T-helper 17 cell (primary cell): ENCODE data around the gene BCL2L14. TPM values are rescaled to one million over a fixed set of nuclear protein-coding genes. Genes with fewer than 3 reads are reported as not detected.
"Not testable (repeated sequence)": the region's sequence is repeated elsewhere in the genome, so short reads cannot be mapped to it uniquely, and the experiment has no call there.

Source experiments
- ATAC-seq: fragments of 150-1000 bp; cut with Tn5 transposase; 2 replicates; pipeline ENCODE4 v1.10.0; 2021; ENCODE audit warnings: mild to moderate bottlenecking, moderate library complexity
- DNase-seq, 3 donors: peaks; one replicate each; pipeline versions ENCODE4 v3.0.0 to v3.0.0-alpha.2; 2020 to 2021
- H3K9me3 ChIP-seq: one replicate; pipeline ENCODE4 v1.7.0; 2013; ENCODE audit warnings: low read length, mild to moderate bottlenecking; ENCODE audit not compliant: control insufficient read depth, poor library complexity, severe bottlenecking
- H3K27ac Mint-ChIP-seq: one replicate; pipeline ENCODE4 v1.8.0; 2022; ENCODE audit warnings: mild to moderate bottlenecking, moderate library complexity, mixed read lengths
- H3K27me3 Mint-ChIP-seq: one replicate; pipeline ENCODE4 v1.8.0; 2022; ENCODE audit warnings: mixed read lengths
- H3K36me3 Mint-ChIP-seq: one replicate; pipeline ENCODE4 v1.8.0; 2022; ENCODE audit warnings: low read depth, mixed read lengths
- H3K4me1 Mint-ChIP-seq: one replicate; pipeline ENCODE4 v1.8.0; 2022; ENCODE audit warnings: mild to moderate bottlenecking, mixed read lengths
- H3K4me3 Mint-ChIP-seq: one replicate; pipeline ENCODE4 v1.8.0; 2022; ENCODE audit warnings: mild to moderate bottlenecking, moderate library complexity, mixed read lengths
- total RNA-seq, 4 donors: library from RNA in 2 of 4; stranded (reverse) in 2 of 4; gene quantifications; one replicate each; pipeline ENCODE4 v1.2.3 and lab custom pipeline; 2022 to 2026

The BCL2L14 gene
- total RNA-seq, 2 donors from 2014 or later, result 0.67 TPM; not detected in 1

- H3K36me3 Mint-ChIP-seq, result peaks cover 5% of the 10 kb centered on the region
- no peak for DNase-seq
- no peak for ATAC-seq
- no peaks in the 10 kb centered on the region for H3K9me3 ChIP-seq
- H3K4me3 Mint-ChIP-seq, result no peak overlapping the region
- H3K4me1 Mint-ChIP-seq, result peaks cover 2% of the 10 kb centered on the region
- no peak overlapping the region for H3K27ac Mint-ChIP-seq
- H3K27me3 Mint-ChIP-seq, result peaks cover 9% of the 10 kb centered on the region
Measured at GRCh38 chr12:12098691-12099015, 27.9 kb downstream of the BCL2L14 start.

DNA sequence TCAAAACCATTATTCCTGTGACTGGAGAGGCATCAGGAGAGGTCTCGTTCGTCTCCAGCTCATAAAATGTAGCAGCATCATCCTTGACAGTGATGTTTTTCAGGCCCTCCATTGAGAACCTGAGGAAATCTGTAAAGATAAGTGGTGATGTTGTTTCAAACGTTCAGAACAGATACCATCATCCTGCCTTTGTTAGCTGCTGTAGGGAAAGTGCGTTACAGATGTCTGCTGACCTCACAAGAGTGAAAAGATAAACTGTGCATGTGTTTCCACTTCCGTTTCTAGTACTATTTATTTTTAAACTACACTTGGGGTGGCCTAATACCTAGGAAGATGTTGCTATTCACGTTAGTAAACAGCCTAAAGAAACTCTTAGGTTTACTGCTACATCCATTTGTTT is 28.4 kb downstream of the BCL2L14 start:
- Mint-ChIP-seq H3K27me3 (peaks cover 9% of the 10 kb centered on the region), H3K4me3 (no peak overlapping the region), H3K36me3 (peaks cover 5% of the 10 kb centered on the region), H3K4me1 (peaks cover 2% of the 10 kb centered on the region), H3K27ac (no peak overlapping the region)
- no peak for DNase-seq
- H3K9me3 ChIP-seq, result no peaks in the 10 kb centered on the region
- ATAC-seq, result no peak

DNA sequence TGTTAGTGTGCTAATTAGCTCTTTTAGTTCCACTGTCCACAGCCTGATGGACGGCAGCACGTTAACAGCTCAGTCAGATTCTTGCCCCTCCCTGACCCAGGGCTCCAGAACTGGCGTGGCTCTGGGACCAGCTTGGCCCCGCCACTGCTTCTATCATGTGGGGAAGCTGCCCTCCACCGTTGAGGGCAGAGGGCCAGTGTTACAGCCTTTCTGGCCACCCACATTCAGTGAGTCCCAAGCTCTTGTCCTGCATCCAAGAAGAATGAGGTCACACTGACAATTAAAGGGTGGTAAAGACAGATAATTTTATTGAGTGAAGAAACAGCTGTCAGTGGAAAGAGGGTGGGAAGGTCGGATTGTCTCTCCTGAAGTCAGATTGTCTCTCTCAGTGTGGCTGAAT is 36.9 kb downstream of the BCL2L14 start:
- H3K27me3 Mint-ChIP-seq, result no peaks in the 10 kb centered on the region
- H3K4me3 Mint-ChIP-seq, result no peak overlapping the region
- no peaks in the 10 kb centered on the region for H3K9me3 ChIP-seq
- ATAC-seq (no peak), DNase-seq (no peak)
- no peaks in the 10 kb centered on the region for H3K4me1 Mint-ChIP-seq
- no peak overlapping the region for H3K27ac Mint-ChIP-seq
- H3K36me3 Mint-ChIP-seq, result peaks cover 4% of the 10 kb centered on the region

DNA sequence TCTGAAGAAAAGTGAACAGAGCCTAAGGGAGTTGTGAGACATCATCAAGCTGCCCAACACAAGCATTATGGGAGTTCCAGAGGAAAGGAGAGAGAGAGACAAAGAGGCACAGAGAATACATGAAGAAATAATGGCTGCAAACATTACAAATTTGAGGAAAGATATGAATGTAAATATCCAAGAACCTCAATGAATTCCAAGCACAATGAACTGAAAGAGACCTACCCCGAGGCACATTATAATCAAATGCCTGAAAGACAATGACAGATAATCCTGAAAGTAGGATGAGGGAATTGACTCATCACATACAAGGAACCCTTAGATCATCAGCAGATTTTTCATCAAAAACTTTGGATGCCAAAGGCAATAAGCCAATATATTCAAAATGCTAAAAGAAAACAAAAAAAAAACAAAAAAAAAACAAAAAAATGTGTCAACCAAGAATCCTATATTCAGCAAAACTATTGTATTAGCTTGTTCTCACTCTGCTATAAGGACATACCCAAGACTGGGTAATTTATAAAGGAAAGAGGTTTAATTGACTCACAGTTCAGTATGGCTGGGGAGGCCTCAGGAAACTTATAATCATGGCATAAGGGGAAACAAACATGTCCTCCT is 37.8 kb downstream of the BCL2L14 start:
- DNase-seq (no peak), ATAC-seq (no peak)
- Mint-ChIP-seq H3K27ac (no peak overlapping the region), H3K36me3 (peaks cover 2% of the 10 kb centered on the region), H3K4me1 (no peaks in the 10 kb centered on the region), H3K27me3 (no peaks in the 10 kb centered on the region), H3K4me3 (no peak overlapping the region)
- no peaks in the 10 kb centered on the region for H3K9me3 ChIP-seq

DNA sequence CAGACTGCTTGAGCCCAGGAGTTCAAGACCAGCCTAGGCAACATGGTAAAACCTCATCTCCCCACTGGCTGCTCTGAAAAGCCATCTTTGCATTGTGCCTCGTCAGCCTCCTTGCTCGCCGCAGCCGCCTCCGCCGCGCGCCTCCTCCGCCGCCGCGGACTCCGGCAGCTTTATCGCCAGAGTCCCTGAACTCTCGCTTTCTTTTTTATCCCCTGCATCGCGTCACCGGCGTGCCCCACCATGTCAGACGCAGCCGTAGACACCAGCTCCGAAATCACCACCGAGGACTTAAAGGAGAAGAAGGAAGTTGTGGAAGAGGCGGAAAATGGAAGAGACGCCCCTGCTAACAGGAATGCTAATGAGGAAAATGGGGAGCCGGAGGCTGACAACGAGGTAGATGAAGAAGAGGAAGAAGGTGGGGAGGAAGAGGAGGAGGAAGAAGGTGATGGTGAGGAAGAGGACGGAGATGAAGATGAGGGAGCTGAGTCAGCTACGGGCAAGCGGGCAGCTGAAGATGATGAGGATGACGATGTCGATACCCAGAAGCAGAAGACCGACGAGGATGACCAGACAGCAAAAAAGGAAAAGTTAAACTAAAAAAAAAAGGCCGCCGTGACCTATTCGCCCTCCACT is 40.3 kb downstream of the BCL2L14 start:
- not testable (repeated sequence) for H3K36me3 Mint-ChIP-seq, H3K4me3 Mint-ChIP-seq, DNase-seq, ATAC-seq, H3K27me3 Mint-ChIP-seq, H3K4me1 Mint-ChIP-seq, H3K9me3 ChIP-seq, H3K27ac Mint-ChIP-seq

GRCh38 chr12:12115514-12115913 is 44.8 kb downstream of the BCL2L14 start:
- peaks cover 2% of the 10 kb centered on the region for H3K36me3 Mint-ChIP-seq
- no peaks in the 10 kb centered on the region for H3K4me1 Mint-ChIP-seq
- H3K27me3 Mint-ChIP-seq, result no peaks in the 10 kb centered on the region
- no peak for ATAC-seq
- H3K27ac Mint-ChIP-seq, result no peak overlapping the region
- no peak overlapping the region for H3K4me3 Mint-ChIP-seq
- DNase-seq, result no peak
- H3K9me3 ChIP-seq, result no peaks in the 10 kb centered on the region

DNA sequence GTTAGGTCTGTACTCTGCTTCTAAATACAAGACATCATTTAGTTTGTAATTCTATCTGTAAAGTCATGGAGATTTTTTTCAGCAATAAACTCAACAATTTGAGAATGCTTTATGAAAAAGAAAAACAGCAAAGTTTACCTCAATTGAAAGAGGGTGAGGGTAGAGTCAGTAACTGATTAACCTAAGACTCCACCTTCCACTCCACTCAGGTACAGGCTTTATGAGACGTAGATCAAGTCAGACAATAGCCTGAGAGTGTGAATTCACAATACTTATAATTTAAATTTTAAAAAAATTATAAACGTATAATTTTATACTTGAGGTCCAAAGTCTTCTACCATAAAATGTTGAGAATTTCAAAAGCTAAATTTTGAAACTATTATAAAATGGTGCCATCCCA is 45.9 kb downstream of the BCL2L14 start:
- Mint-ChIP-seq H3K4me1 (no peaks in the 10 kb centered on the region), H3K36me3 (peaks cover 2% of the 10 kb centered on the region), H3K27me3 (no peaks in the 10 kb centered on the region), H3K27ac (no peak overlapping the region), H3K4me3 (no peak overlapping the region)
- H3K9me3 ChIP-seq, result no peaks in the 10 kb centered on the region
- ATAC-seq (no peak), DNase-seq (no peak)

GRCh38 chr12:12121061-12121460 is 50.3 kb downstream of the BCL2L14 start:
- no peaks in the 10 kb centered on the region for H3K36me3 Mint-ChIP-seq
- DNase-seq (no peak), ATAC-seq (no peak)
- H3K27ac Mint-ChIP-seq, result no peak overlapping the region
- H3K9me3 ChIP-seq, result no peaks in the 10 kb centered on the region
- H3K27me3 Mint-ChIP-seq, result no peaks in the 10 kb centered on the region
- H3K4me1 Mint-ChIP-seq, result no peaks in the 10 kb centered on the region
- no peak overlapping the region for H3K4me3 Mint-ChIP-seq

DNA sequence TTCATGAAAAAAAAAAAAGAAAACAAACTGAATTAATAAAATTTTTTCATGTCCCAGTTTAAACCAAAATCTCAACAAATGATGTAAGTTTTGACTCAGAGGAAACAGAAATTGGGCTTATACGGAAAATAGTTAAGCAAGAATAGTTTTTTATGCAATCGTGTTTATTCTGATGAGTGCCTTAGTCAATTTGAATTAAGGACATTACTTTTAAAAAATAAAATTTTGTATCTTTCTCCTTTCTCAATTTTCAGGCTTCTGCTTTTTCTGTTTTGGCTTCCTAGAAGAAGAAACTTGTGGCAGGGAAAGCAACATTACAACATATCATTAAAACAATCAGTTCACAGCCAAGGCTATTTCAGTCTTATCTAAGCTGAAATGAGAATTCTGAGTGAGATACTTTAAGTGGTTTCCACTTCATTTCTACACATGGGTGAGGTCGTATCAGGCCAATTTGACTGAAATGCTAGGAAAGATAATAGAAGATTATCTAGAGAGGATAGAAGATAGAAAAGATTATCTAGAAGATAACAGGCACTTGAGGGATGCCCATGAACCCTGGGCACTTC is 52.4 kb downstream of the BCL2L14 start:
- no peaks in the 10 kb centered on the region for H3K4me1 Mint-ChIP-seq
- ATAC-seq, result no peak
- no peak overlapping the region for H3K27ac Mint-ChIP-seq
- no peak for DNase-seq
- no peaks in the 10 kb centered on the region for H3K9me3 ChIP-seq
- no peaks in the 10 kb centered on the region for H3K27me3 Mint-ChIP-seq
- H3K36me3 Mint-ChIP-seq, result peaks cover under 1% of the 10 kb centered on the region
- no peak overlapping the region for H3K4me3 Mint-ChIP-seq

GRCh38 chr12:12126551-12126950 is 55.8 kb downstream of the BCL2L14 start:
- H3K4me1 Mint-ChIP-seq, result no peaks in the 10 kb centered on the region
- DNase-seq (no peak), ATAC-seq (no peak)
- peaks cover 4% of the 10 kb centered on the region for H3K36me3 Mint-ChIP-seq
- H3K27me3 Mint-ChIP-seq, result no peaks in the 10 kb centered on the region
- H3K27ac Mint-ChIP-seq, result no peak overlapping the region
- H3K9me3 ChIP-seq, result no peaks in the 10 kb centered on the region
- no peak overlapping the region for H3K4me3 Mint-ChIP-seq

DNA sequence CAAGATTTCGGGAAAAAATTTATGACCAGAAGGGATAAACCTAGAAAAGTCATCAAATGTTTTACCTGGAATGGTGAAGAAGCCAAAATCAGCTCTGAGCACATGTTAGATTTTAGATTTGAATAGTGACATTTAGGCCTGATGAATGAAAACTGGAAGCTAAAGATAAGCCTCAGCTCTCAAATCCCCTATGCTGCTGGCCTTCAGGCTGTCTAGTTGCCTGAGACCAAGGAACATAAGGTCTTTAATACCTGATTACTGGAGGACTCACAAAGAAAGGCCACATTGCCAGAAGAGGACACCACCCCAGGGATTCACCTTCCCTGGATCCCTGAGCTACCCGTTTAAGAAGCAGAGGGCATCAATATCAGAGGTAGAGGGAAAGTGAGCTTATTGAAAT is 56.6 kb downstream of the BCL2L14 start:
- no peak for DNase-seq
- no peak overlapping the region for H3K4me3 Mint-ChIP-seq
- H3K36me3 Mint-ChIP-seq, result peaks cover 4% of the 10 kb centered on the region
- H3K27ac Mint-ChIP-seq, result no peak overlapping the region
- H3K9me3 ChIP-seq, result no peaks in the 10 kb centered on the region
- no peaks in the 10 kb centered on the region for H3K27me3 Mint-ChIP-seq
- ATAC-seq, result no peak
- H3K4me1 Mint-ChIP-seq, result no peaks in the 10 kb centered on the region

DNA sequence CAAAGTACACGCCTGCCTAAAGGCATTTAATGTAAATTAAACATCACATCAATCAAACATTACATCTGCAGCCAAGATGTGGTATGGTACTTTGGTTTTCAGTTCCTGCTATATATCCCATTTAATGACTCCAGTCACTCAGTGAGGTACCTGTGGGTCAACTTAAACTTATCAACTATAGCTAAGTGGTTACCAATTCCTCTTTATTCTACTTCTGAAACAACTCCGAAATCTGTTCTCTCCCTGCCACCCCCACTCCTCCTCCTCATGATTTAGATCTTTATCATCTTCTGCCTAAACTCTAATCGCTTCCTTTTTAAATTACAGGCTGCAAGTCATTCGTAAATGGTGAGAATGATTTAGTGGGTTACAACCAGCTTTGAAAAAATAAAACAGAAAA is 57.9 kb downstream of the BCL2L14 start:
- Mint-ChIP-seq H3K27me3 (no peaks in the 10 kb centered on the region), H3K27ac (no peak overlapping the region), H3K36me3 (peaks cover 4% of the 10 kb centered on the region), H3K4me1 (no peaks in the 10 kb centered on the region), H3K4me3 (no peak overlapping the region)
- no peaks in the 10 kb centered on the region for H3K9me3 ChIP-seq
- ATAC-seq (no peak), DNase-seq (no peak)

DNA sequence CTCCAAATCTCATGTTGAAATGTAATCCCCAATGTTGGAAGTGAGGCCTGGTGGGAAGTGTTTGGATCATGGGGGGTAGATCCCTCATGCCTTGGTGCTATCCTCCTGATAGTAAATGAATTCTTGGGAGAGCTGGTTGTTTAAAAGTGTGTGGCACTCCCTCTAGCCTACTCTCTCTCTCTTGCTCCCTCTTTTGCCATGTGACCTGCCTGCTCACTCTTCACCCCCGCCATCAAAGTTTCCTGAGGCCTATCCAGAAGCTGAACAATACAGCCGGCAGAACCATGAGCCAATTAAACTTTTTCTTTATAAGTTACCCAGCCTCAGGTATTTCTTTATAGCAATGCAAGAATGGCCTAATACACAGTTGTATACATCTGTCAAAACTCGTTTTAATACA is 62.5 kb downstream of the BCL2L14 start:
- no peaks in the 10 kb centered on the region for H3K4me1 Mint-ChIP-seq
- H3K4me3 Mint-ChIP-seq, result no peak overlapping the region
- peaks cover 7% of the 10 kb centered on the region for H3K36me3 Mint-ChIP-seq
- peaks cover 4% of the 10 kb centered on the region for H3K27me3 Mint-ChIP-seq
- H3K9me3 ChIP-seq, result no peaks in the 10 kb centered on the region
- no peak overlapping the region for H3K27ac Mint-ChIP-seq
- DNase-seq (no peak), ATAC-seq (no peak)

DNA sequence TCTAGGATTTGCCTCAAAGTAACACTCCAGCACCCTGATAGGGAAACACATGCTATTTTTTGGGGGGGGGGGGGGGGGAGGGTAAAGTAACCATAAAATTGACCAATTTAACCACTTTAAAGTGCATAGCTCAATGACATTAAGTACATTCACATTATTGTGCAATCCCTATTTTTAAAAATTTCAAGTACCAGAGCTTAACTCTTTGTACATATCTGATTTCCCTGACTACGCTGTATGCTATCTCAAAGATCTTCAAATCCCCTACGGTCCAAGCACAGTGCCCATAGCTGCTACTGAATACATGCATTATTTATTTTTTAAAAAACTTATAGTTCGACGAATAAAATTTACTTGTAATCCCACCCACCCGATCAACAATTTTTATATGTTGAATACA is 63.0 kb downstream of the BCL2L14 start:
- no peak for ATAC-seq
- no peak for DNase-seq
- Mint-ChIP-seq H3K27me3 (peaks cover 4% of the 10 kb centered on the region), H3K4me1 (no peaks in the 10 kb centered on the region), H3K27ac (no peak overlapping the region), H3K36me3 (peaks cover 6% of the 10 kb centered on the region), H3K4me3 (no peak overlapping the region)
- no peaks in the 10 kb centered on the region for H3K9me3 ChIP-seq
